Measurements from ENCODE around the gene ADGRL1.

ADGRL1 gene

DNA sequence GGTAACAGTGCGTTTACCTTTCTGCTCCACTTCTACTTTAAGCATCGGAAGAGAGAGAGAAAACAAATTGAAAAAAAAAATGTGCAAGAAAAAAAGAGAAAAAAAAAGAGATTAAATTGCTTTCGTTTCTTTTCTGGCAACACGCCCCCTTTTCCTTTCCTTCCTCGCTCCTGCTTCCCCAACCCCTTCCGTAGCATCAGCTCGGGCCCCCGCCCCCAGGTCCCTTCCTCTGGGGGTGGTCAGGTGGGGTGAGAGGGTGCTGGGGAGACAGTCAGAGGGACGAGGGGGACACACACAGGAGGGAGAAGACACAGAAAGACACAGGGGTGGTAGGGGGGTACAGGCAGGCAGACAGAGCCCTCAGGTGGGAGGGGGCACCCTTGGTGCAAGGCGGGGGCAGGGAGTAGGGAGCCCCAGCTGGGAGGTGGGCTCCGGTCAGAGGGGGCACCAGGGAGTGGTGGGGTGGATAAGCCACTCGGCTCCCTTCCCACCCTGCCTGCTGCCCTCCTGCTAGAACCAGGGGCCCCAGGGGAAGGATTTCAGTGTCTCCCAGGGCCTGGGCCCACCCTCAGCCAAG lies 38.9 kb downstream of the ADGRL1 start:
- ChIA-PET POLR2A (no interaction called here), CTCF (no interaction called here)
- no peak for DNase-seq (ENCODE audit: extremely low spot score)
- no peak for TF ChIP-seq CTBP1 (IDR thresholded peaks at IDR 0.05; ENCODE audit: borderline replicate concordance)
- no peak for TF ChIP-seq ELF4 (IDR thresholded peaks at IDR 0.05)
- no peak for TF ChIP-seq ARNT (IDR thresholded peaks at IDR 0.05)
- no peak for TF ChIP-seq TARDBP (IDR thresholded peaks at IDR 0.05)
- TF ChIP-seq FOXA1 (IDR thresholded peaks at IDR 0.05): no peak
- TF ChIP-seq NFRKB (IDR thresholded peaks at IDR 0.05): no peak
- no peak for TF ChIP-seq FOXM1 (IDR thresholded peaks at IDR 0.05; ENCODE audit: borderline replicate concordance)
- TF ChIP-seq SP1 (IDR thresholded peaks at IDR 0.05): no peak
- no peak for TF ChIP-seq SUZ12 (IDR thresholded peaks at IDR 0.05)
- no peak for TF ChIP-seq FOXK2 (IDR thresholded peaks at IDR 0.05)
- TF ChIP-seq ZNF384 (IDR thresholded peaks at IDR 0.05): no peak

DNA sequence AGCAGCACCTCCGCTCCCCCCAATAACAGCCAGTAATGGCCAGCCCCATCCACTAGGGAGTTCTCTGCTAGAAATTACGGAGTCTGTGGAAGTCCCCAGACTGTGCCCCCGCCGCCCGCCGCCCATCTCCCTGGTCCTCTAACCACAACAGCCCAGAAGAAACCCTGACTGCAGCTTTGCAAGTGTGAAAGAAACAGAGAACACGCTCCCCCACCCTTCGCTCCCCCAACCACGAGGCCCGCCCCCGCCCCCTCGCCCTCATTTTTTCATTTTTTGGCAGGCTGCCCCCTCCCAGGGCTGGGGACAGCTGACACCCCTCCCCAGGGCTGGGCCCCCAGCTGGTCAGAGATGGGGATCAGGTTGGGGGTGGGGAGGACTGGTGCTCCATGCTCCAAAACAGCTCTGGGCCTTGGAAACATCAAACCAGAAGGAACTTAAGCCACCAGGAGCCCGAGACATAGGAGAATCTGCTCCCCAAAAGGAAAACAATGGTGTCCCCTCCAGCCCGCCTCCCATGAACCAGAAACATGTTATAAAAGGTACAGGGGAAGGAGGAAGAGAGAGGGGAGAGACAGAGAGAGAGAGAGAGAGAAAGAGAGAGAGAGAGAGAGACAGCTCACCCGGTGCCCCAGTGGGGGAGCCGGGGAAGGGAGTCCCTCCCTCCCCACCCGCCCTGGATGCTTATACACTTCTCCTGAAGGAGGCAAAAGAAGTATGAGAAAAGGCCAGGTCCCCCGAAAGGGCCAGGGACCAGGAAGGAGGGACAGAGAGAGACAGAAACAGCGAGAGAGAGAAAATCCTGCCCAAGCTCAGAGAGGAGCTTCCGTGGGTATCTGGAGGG lies 39.8 kb downstream of the ADGRL1 start:
- DNase-seq (ENCODE audit: extremely low spot score): no peak
- ChIA-PET POLR2A (no interaction called here), CTCF (no interaction called here)
- TF ChIP-seq SP1 (IDR thresholded peaks at IDR 0.05) (no peak), L3MBTL2 (conservative IDR thresholded peaks at IDR 0.05) (no peak), ELF4 (IDR thresholded peaks at IDR 0.05) (no peak), FOXK2 (IDR thresholded peaks at IDR 0.05) (no peak), FOXM1 (IDR thresholded peaks at IDR 0.05; ENCODE audit: borderline replicate concordance) (no peak), HDGF (IDR thresholded peaks at IDR 0.05; ENCODE audit: borderline replicate concordance) (no peak), NFRKB (IDR thresholded peaks at IDR 0.05) (no peak), BHLHE40 (IDR thresholded peaks at IDR 0.05; ENCODE audit: borderline replicate concordance) (no peak), ARNT (IDR thresholded peaks at IDR 0.05) (no peak), FOXA1 (IDR thresholded peaks at IDR 0.05) (no peak), SUZ12 (IDR thresholded peaks at IDR 0.05) (no peak)
- TF ChIP-seq, protein P1, sequence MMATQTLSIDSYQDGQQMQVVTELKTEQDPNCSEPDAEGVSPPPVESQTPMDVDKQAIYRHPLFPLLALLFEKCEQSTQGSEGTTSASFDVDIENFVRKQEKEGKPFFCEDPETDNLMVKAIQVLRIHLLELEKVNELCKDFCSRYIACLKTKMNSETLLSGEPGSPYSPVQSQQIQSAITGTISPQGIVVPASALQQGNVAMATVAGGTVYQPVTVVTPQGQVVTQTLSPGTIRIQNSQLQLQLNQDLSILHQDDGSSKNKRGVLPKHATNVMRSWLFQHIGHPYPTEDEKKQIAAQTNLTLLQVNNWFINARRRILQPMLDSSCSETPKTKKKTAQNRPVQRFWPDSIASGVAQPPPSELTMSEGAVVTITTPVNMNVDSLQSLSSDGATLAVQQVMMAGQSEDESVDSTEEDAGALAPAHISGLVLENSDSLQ (IDR thresholded peaks at IDR 0.05): no peak

DNA sequence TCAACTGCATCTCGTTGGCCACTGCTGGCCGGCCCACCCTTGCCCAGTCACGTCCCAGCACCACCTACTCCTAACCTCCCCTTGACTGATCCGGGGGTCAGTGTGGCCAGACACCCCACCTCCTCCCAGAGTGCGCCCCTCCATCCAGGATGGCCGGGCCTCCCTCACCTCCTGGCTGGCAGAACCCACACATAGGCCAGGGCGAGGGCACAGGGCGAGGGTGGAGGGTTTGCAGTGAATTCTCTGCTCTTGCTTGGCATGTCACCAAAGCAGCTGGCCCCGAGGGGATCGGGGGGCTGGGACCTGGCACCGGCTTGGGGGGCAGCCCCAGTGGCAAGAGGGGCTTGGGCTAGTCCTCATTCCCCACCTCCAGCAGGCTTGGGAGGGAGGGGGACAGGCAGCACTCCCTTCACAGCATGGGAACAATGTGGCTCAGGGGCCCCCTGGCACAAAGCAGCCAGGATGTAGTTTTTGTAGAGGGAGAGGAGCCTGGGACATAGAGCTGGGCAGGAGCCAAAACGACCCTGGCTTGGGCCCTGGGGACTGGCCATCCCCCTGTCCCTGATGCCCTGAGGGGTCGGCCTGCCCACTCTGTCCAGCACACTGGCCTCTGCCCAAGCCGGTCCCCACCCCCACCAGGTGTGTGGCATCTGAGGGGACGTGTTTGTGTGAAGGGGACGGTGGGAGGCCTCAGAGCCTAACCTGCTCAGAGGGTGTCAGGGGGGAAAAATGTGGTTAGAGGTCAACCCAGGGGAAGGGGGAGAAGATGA lies 41.1 kb downstream of the ADGRL1 start:
- DNase-seq (ENCODE audit: extremely low spot score): no peak
- CTCF ChIA-PET: no interaction called here
- POLR2A ChIA-PET: interaction anchor here (0.8 kb wide), 1 partner anchor 28 kb away, joined by 3 read pairs; no protein-coding TSS in a partner anchor
- TF ChIP-seq FOXK2 (IDR thresholded peaks at IDR 0.05): no peak
- no peak for TF ChIP-seq SUZ12 (IDR thresholded peaks at IDR 0.05)
- no peak for TF ChIP-seq NFRKB (IDR thresholded peaks at IDR 0.05)
- no peak for TF ChIP-seq LEF1 (IDR thresholded peaks at IDR 0.05; ENCODE audit: borderline replicate concordance)
- TF ChIP-seq FOXA1 (IDR thresholded peaks at IDR 0.05): no peak
- no peak for TF ChIP-seq TARDBP (IDR thresholded peaks at IDR 0.05)
- TF ChIP-seq CTBP1 (IDR thresholded peaks at IDR 0.05; ENCODE audit: borderline replicate concordance): no peak
- no peak for TF ChIP-seq L3MBTL2 (conservative IDR thresholded peaks at IDR 0.05)
- TF ChIP-seq HDGF (IDR thresholded peaks at IDR 0.05; ENCODE audit: borderline replicate concordance): no peak
- no peak for TF ChIP-seq FOXM1 (IDR thresholded peaks at IDR 0.05; ENCODE audit: borderline replicate concordance)
- no peak for TF ChIP-seq ARNT (IDR thresholded peaks at IDR 0.05)
- TF ChIP-seq ZNF384 (IDR thresholded peaks at IDR 0.05): no peak
- TF ChIP-seq ELF4 (IDR thresholded peaks at IDR 0.05): no peak
- no peak for TF ChIP-seq SP1 (IDR thresholded peaks at IDR 0.05)
- TF ChIP-seq, protein P1 (IDR thresholded peaks at IDR 0.05): no peak
- TF ChIP-seq BHLHE40 (IDR thresholded peaks at IDR 0.05; ENCODE audit: borderline replicate concordance): no peak

DNA sequence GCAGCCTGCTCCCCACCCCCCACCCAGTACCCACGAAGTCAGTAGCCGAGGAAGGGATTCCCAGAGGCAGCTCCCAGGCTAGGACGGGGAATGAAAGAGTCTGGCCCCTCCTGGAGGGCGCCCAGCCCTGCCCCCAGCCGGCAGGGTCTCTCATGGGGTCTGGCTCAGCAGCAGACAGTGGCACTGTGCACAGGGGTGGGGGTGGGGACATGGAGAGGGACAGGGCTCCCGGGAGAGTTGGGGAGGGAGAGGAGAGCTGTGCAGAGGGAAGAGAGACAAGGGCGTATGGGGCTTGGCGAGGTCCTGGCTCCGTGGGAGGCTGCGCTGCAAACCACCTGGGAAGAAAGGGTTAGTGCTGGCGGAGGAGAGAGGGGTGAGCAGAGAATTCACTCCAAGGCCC lies 41.9 kb downstream of the ADGRL1 start:
- no peak for DNase-seq (ENCODE audit: extremely low spot score)
- ChIA-PET CTCF (no interaction called here), POLR2A (interaction anchor here (0.8 kb wide), 1 partner anchor 27 kb away, joined by 3 read pairs; no protein-coding TSS in a partner anchor)
- no peak for TF ChIP-seq ZNF384 (IDR thresholded peaks at IDR 0.05)
- TF ChIP-seq NFRKB (IDR thresholded peaks at IDR 0.05): no peak
- no peak for TF ChIP-seq TARDBP (IDR thresholded peaks at IDR 0.05)

DNA sequence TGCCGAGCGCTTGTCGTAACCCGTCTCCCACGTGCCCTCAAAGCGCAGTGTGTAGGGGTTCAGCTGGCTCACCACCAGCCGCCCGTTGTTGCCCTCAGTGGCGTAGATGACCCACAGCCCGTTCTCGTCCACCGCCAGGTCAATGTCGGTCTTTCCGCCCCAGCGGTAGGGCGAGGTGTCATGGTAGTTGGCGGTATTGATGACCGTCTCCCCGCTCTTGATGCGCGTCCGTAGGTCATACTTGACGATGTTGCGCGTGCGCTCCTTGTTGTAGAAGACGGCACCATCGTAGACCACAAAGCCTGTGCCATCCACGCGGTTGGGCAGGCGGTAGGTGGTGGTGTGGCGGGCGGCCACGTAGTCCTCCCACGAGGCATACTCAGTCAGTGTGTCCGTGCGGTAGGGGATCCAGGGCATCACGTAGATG lies 43.1 kb downstream of the ADGRL1 start:
- POLR2A ChIA-PET: no interaction called here
- CTCF ChIA-PET: no interaction called here
- DNase-seq (ENCODE audit: extremely low spot score): no peak
- no peak for TF ChIP-seq L3MBTL2 (conservative IDR thresholded peaks at IDR 0.05)
- TF ChIP-seq ELF4 (IDR thresholded peaks at IDR 0.05): no peak
- TF ChIP-seq FOXK2 (IDR thresholded peaks at IDR 0.05): no peak
- TF ChIP-seq HDGF (IDR thresholded peaks at IDR 0.05; ENCODE audit: borderline replicate concordance): no peak
- no peak for TF ChIP-seq SP1 (IDR thresholded peaks at IDR 0.05)
- TF ChIP-seq ARNT (IDR thresholded peaks at IDR 0.05): no peak
- no peak for TF ChIP-seq TARDBP (IDR thresholded peaks at IDR 0.05)
- no peak for TF ChIP-seq LEF1 (IDR thresholded peaks at IDR 0.05; ENCODE audit: borderline replicate concordance)
- TF ChIP-seq, protein P1 (IDR thresholded peaks at IDR 0.05): no peak
- TF ChIP-seq CTBP1 (IDR thresholded peaks at IDR 0.05; ENCODE audit: borderline replicate concordance): no peak
- TF ChIP-seq BHLHE40 (IDR thresholded peaks at IDR 0.05; ENCODE audit: borderline replicate concordance): no peak
- TF ChIP-seq FOXM1 (IDR thresholded peaks at IDR 0.05; ENCODE audit: borderline replicate concordance): no peak
- TF ChIP-seq FOXA1 (IDR thresholded peaks at IDR 0.05): no peak
- no peak for TF ChIP-seq NFRKB (IDR thresholded peaks at IDR 0.05)
- TF ChIP-seq ZNF384 (IDR thresholded peaks at IDR 0.05): no peak
- no peak for TF ChIP-seq SUZ12 (IDR thresholded peaks at IDR 0.05)

Measured in HEK293T (cell line).